GM18951 (cell line): ENCODE results near the gene MYL6B.
A peak's percentile ranks its signal among the peaks of the same experiment; 100 is the strongest.

ENCODE experiments used
- POLR2A ChIP-seq: IDR thresholded peaks from 4 replicates; pipeline ENCODE4 v1.6.1; 2011; ENCODE audit warnings: mild to moderate bottlenecking; ENCODE audit not compliant: insufficient read length, insufficient read depth; ENCODE audit errors: extremely low read depth
- in situ Hi-C: fragments of 300-500 bp; cut with MboI; formaldehyde crosslinking; loops from one replicate; pipeline ENCODE4 v1.12.0; 2022; ENCODE audit warnings: low sequenced_read_pairs, mixed read lengths, inconsistent platforms; ENCODE audit not compliant: unreplicated experiment

MYL6B gene

DNA sequence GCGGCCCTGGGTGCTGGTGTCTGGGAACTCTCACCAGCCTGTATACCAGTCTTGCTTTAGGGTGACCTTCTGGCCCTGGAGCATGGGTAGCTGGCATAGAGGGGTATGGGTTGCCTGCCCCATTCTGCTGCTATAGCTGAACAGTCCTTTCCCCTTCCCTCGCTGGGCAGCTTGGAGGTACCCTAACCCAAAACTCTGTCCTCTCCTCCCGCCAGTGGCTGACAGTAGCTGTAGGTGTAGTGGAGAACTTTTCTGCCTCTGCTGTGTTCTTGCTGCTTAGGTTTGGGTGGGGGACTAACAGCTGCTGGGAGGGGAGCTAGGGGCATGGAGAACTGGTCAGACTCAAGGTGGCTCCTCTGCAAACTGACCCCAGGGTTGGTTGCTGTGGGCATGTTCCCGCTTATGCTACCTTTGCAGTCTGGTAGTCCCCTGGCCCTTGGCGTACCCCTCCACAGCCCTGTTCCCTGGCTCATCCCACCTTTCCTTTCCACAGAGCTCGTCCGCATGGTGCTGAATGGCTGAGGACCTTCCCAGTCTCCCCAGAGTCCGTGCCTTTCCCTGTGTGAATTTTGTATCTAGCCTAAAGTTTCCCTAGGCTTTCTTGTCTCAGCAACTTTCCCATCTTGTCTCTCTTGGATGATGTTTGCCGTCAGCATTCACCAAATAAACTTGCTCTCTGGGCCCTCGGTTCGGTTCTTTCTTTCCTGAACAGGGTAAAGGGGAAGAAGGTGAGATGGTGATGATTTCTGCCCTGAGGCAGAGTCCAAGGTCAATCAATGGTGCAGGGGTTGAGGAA, 8.7 kb downstream of the MYL6B start:
- in situ Hi-C loops, result no loop called here
- no peak for TF ChIP-seq POLR2A

DNA sequence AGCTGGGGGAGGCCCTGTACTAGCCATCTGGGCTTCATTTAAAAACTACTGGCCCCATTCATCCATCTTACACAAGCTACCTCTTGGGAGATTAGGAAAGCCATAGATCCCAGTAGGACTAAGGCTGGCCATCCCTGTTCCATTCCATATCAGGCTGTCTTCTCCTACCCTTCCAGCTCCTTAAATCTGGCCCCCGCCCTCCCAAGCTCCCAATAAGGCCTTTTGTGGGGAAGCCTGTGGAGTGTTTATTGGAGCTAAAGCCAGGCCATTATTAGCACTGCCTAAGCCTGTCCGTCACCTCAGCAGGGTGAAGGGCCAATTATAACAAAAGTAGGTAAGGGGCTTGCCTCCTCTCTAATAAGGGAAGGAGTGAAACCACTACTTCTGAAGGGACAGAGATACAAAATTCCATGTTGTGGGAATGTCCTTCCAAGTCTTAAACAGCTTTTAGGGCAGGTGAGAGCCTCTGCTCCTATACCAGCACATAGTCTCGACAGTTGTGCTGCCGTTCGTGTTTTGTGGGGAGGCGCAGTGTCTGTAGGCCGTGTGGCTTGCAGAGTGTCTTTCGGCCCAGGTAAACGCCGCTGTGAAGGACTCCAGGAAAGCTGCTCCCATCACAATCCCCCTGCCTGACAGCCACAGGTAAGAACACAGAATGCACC, 9.4 kb downstream of the MYL6B start:
- TF ChIP-seq POLR2A, result peak; percentile 10
- in situ Hi-C loops, result no loop called here

DNA sequence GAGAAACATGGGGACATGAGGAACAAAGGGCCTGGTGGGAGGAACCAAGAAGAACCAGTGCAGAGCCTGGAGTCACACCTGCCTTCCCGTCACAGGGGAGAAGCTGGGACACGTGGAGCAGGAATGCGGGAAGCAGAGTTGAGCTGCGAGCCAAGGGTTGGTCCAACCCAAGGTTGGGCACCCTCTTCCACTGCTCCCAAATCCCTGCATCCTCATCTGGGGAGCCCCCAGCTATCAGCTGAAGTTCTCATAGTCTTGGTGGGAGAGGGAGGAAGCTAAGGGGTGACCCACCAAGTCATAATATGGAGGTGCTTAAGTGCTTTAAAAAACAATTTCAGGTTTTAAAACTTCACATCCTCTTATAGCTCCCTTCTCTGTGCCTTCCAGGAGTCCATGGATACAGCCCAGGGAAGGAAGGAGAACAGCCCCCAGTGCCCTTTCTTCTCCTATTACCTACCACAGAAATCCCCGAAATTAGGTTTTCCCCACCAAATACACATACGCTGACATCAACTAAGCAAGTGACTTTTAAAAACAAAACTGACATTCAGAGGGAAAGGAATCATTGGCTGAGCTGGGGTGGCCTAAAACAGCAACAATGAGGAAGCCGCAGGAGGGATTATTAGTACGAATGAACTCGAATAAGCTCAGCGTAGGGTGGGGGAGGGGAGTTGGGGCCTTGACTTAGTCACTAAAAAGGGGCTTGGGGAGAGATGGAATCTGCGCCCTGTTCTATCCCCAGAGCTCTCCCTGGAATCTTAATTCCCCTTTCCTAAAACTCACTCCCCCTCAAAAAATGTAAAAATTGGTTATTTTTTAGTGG, 10.3 kb downstream of the MYL6B start:
- in situ Hi-C loops, result no loop called here
- no peak for TF ChIP-seq POLR2A

DNA sequence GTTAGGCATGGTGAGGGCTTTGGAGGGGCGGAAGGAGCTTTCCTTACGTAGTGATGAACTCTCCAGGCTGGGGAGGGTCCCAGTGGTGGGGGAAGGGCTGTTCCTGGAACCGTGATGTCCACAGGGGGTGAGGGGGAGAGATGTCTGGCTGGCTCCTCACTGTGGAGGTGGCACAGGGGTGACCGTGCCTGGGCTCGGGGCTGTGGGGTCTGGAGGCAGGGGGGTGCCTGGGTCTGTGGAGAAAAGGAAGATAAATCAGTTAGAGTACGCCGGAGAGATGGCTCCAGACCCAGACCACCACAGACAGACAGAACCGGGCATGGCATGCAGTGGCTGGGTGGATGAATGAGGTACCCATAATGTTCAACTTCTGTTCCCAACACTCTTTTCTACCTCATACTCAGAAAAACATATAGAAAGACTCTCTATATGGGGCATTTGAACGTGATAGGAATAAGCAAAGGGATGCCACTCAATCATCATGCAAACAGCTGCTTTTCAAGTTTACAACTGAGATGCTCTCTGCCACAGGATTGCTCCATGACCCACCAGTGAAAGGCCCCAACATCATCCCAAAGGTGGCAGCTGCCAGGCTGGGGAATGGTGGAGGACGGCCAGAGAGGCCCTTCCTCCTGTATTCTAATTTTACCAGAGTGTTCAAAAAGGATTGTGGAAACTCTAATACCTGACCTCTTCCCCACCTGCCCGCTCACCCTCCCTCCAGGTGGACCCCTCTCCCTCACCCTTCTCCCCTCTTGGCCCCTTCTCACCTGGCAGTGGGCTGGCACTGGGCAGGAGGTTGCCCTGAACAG, 11.4 kb downstream of the MYL6B start:
- in situ Hi-C loops, result no loop called here
- no peak for TF ChIP-seq POLR2A

DNA sequence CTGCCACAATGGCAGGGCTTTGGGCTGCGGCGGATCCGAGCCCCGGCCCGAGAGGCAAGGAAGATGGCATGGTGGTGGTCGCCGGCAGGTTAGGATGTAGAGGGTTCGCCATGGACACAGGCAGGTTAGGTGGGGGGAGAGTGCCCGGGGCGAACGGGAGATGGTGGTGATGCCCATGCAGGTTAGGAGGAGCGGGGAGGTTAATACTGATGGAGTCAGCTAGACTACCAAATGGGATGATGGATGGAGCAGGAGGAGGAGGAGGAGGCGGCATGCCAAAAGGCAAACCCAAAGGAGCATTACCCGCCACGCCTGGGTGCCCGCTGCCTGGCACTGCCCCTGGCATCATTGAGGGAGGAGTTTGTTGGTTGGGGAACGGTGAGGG, 11.9 kb downstream of the MYL6B start:
- in situ Hi-C loops, result no loop called here
- TF ChIP-seq POLR2A, result no peak

DNA sequence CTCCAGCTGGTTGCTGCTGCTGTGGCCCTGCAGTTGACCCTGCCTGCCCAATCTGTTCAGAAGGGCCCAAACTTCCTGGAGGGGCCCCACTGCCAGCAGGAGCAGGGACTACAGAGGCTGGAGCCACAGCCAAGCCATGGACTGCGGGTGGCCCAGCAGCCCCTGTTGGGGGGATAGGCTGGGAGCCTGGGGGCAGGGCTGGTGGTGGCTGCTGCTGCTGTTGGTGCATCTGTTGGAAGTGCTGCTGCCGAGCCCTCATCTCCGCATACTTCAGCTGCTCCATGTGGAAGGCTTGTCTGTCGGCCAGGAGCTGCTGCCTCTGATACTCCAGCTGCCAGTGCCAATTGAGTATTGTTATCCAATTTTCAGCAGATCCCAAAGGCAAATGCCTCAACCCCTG, 13.0 kb downstream of the MYL6B start:
- in situ Hi-C loops, result no loop called here
- peak; percentile 25 for TF ChIP-seq POLR2A

DNA sequence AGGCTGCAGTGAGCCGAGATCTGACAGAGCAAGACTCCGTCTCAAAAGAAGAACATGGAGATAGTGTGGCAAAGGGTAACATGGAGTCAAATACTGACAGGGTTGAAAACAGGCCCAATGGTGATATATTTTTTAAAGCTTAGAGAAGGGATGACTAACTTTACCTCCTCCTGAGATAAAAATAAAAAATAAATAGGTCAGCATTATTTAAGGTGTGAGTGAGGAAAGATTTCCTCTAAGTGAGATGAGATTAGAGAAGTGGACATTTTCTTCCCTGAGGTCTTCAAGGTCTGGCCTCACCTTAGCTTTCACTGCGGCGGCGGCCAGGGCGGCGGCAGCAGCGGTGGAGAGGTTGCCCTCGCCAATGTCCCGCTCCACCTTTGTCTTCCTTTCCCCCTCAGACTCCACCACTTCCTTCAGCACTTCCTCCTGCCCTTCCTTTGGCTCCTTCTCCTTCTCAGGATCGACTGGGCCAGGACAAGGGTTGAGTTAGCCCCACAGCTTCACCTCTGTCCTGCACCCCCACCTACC, 16.9 kb downstream of the MYL6B start:
- no peak for TF ChIP-seq POLR2A
- in situ Hi-C loops, result no loop called here

DNA sequence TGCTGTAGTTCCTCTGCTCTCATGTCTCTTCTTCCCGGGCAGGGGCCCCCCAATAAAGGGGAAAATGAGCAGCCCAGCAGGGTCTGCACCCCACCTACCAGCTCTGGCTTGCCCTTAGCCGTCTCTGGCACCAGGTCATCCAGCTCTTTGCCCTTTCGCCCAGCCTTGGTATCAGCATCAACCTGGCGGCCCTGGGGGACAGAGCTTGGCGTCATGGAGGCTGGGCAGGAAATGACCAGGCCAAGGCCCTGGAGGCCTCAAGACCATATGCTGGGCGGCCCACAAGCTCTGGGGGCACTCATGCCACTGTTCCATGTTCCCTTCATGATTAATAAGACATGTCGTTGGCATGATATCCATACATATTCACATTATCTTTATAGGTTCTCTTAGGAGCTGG, 20.5 kb downstream of the MYL6B start:
- TF ChIP-seq POLR2A, result no peak
- in situ Hi-C loops, result no loop called here

DNA sequence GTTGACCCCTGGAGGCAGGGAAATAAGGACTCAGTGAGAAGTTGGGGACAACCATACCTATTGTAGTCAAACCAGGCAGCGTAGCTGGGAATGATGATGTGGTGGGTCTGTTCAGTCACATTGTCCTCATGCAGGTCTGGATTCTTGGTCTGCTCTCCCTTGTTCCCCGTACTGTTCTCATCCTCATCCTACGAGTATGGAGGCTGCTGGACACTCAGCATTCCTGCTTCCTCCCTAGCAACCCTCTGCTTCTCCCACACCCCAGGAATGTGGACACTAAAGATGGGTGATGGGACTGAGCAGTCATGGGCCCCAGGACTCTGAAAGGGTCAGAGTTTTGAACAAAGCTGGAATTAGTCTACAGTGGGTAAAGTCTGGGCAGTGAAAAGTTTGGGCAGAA, 26.0 kb downstream of the MYL6B start:
- in situ Hi-C loops, result no loop called here
- no peak for TF ChIP-seq POLR2A

DNA sequence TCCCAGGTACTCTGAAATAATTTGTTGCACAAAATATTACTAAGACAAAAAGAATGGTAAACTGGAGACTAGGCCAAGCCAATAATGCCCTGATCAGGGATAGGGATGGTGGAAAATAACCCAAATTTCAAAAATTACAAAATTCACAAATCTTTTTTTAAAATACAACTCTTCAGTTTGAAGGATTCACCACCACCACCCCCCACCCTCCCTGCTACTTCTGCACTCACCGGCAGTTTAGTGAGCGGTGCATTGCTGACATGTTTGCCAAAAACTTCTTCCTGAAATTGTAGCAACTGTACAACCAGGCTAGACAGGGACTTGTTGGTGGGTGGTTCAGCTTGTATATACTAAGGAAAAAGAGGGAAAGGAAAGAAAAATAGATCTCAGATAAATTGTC, 34.6 kb downstream of the MYL6B start:
- no peak for TF ChIP-seq POLR2A
- in situ Hi-C loops, result no loop called here

DNA sequence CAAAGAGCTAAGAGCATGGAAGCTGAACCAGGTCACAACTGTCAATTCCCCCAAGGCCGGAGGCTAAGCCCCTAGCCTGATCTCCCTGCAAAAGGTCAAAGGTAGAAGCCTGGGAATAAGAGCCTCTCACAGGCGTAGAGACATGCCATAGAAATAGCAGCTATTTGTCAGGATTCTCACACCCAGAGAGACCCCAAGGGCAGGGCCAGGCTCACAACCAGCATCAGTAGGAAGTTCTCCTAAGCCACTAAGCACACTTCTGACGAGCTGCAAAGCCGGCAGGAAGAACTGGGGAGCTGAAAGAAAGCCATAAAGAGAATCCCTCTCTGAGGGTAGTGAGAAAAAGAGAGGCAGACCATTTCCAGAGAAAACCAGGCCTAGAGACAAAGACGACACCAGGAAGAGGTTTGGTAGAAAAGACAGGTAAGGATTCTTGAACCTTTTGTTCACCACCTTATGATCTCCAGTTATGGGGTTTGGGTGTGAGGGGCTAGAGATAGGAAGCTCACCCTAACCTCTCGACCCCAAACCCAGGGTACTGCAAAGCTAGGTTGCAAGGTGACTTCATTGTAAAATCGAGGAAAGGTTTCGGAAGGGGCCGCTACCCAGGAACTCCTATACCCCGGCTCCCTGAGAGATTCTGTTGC, 35.9 kb downstream of the MYL6B start:
- no peak for TF ChIP-seq POLR2A
- in situ Hi-C loops, result no loop called here

DNA sequence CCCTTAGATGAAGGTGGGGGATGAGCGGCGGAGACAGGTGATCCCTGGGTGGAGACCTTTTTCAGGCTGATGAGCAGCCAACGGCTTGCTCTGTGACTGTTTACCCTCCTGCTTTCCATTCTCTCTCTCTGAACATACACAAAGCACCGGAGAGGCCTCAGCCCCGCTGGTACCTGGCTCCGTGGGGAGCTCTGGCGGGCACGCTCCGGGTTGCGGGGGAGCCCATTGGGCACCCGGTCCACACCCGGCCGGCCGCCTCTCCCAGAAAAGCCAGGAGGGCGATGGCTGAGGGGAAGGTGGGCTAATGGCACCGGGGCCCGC, 36.4 kb downstream of the MYL6B start:
- in situ Hi-C loops, result no loop called here

DNA sequence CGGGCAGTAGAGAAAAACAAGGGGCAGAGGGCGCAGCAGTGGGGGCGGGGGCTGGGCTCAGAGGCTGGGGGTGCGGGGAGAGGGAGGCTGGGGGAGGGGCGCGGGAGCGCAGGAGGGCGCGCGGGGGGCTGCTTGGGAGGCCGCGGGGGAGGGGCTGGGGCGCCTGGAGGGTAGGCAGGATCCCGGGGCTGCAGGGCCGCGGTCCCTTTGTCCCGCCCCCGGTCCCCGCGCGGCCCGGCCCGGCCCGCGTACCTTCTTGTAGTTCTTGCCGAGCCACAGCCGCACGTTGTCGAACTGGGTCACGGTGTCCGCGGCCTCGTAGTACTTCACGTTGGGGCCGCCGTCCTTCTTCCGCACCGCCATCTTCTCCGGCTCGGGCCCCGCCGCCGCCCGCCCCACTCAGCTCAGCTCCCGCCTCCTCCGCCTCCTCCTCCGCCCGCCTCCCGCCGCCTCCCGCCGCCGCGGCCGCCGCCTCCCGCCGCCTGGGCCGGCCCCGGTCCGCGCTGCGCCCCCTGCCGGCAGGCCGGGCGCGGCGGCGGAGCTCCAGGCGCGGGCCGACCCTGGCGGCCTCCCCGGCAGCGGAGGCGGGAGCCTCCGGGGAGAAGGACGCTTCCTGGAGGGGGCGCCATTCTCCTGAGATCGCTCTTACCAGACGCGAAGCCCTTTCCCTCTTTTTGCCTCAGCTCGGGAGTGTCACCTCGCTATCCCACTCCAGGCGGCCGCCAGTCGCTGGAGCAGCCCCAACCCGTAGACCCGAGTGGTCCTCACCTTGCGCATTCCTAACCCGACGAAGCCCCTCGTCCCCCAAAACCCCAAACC, 36.9 kb downstream of the MYL6B start, which contains the start of gene SMARCC2:
SMARCC2 (minus strand) TSS at position 385 of the 819 bp plus-strand sequence; CDS start at position 363, 22 bp downstream.
- in situ Hi-C loops, result no loop called here
- peak; percentile 58 for TF ChIP-seq POLR2A

More for the DNA sequence above, 36.4 kb downstream of the MYL6B start:
- TF ChIP-seq POLR2A, result no peak
